CD4-positive, alpha-beta T cell treated with Interleukin-6 at 100 ng/mL for 8 hours (primary cell): ENCODE results near the gene CACNA1D.
"Not testable (repeated sequence)": the region's sequence is repeated elsewhere in the genome, so short reads cannot be mapped to it uniquely, and the experiment has no call there.

Experiments used
- DNase-seq: peaks from one replicate; pipeline ENCODE4 v3.0.0-alpha.2; 2020; ENCODE audit warnings: mixed read lengths, low spot score

The CACNA1D gene

DNA sequence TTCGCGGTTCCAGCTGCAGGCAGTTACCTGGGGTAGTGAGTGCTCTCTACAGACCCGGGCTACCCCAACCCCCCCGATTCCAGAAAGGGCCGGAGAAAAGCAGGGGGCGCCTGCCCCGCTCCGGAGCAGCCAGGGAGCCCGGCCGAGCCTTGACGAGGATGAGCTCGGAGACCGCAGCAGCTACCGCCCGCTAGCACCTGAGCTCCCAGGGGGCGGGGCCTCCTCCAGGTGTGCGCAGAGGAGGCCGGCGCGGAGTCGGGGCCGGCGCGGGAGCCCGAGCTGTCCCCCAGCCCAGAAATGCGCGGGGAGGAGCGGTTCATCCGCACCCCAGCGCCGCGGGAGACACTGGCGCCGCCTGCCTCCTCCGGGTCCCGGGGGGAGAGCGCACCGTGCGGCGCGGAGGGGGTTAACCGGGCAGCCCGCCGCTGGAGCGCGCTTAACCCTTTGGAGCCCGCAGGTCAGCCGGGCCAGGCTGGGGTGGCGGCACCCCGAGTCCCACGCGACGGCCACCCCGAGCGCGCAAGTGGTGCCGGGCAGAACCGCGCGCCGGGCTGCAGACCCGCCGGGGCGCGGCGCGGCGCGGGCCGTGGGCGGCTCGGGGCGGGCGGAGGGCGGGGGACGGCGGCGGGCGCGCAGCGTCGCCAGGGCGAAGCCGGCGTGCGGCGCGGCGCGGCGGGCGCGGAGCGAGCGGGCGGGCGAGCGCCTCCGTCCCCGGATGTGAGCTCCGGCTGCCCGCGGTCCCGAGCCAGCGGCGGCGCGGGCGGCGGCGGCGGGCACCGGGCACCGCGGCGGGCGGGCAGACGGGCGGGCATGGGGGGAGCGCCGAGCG is at the start of gene CACNA1D:
TSS of gene CACNA1D (plus strand) at position 649 of the 829 bp plus-strand sequence. CDS start 556 bp downstream, outside the sequence.
- no peak for DNase-seq

DNA sequence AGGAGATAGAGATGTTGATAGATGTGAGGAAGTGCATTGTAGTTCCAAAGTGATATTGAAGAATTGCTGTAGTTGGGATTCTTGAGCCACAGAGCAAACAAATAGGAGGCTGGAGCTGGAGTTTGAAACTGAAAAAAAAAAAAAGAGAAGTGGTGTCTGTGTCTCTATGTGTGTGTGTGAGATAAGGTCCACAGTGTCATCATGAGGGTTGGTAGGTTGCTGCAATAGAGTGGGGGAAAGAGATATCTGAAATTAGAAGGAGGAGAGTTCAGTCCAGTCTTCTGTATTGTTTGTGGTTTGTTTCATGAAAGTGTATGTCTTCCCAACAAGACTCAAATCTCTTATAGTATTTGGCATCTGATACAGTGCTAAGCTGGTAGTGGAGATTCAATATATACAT is 37.3 kb upstream of the CACNA1D start:
- DNase-seq = no peak

- no peak for DNase-seq
Observed at GRCh38 chr3:53460326-53460725, 34.1 kb upstream of the CACNA1D start.

- DNase-seq = no peak
Observed at GRCh38 chr3:53464424-53464823, 30.0 kb upstream of the CACNA1D start.

GRCh38 chr3:53469758-53470157 is 24.7 kb upstream of the CACNA1D start:
- not testable (repeated sequence) for DNase-seq

- DNase-seq = no peak
Observed at GRCh38 chr3:53473422-53473821, 21.0 kb upstream of the CACNA1D start.

- DNase-seq = not testable (repeated sequence)
Observed at GRCh38 chr3:53476372-53476771, 18.0 kb upstream of the CACNA1D start.

DNA sequence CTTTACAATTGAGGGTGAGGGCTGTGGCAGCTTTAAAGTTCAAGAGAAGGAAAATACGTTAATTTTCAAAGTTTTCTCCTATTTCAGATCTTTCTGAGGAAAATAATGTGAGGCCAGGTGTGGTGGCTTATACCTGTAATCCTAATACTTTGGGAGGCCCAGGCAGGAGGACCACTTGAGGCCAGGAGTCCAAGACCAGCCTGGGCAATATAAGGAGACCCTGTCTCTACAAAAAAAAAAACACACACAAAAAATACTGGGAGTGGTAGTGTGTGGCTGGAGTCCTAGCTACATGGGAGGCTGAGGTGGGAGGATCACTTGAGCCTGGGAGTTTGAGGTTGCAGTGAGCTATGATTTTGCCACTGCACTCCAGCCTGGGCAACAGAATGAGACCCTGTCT is 16.7 kb upstream of the CACNA1D start:
- DNase-seq = not testable (repeated sequence)

DNA sequence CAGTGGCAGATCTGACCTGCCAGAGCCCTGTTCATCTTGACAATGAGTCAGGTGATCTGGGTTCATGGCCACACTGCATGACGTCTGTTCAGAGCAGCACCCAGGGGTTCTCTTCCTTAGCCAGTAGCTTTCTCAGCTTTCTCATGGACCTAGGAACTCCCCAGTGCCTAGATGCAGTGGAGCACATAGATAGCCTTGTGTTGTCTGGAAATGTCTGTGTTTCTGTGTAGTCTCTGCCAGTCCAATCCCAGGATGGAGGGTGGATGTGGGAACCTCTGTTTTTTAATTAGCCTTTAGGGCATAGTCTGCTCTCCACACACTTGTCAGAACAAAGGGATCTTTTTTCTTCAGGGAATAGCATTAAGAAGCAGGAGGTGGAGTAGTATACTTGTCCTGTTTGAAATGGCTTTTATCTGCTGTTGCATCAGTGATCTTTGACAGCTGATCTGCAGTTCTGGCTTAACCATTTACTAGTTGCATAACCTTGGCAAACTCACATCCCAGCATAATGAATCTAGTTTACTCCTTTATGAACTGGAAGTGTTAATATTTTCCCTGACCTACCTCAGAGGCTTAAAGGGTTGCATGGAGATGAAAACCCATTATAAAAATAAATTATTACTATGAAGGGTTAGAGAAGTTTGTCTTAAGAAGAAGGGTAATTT is 16.1 kb upstream of the CACNA1D start:
- DNase-seq = no peak

GRCh38 chr3:53478921-53479664 is 15.3 kb upstream of the CACNA1D start:
- DNase-seq = no peak

DNA sequence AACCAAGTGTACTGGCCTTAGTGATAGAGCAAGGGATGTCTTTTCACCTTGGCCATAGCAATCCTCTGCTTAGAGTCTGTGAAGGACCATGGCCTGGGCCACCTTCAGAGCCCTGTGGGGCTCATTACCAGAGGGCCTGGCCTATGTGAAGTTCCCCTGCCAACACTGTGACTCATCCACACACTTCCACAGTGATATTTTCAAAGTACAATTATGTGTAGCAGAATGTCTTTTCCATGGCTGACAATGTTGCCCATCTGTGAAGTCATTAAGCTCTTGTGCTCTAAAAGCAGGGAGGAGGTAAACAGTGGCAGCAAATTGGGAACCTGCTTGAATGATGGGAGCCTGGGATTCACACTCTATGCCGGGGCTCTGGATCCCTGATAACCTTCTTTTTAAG is 12.2 kb upstream of the CACNA1D start:
- DNase-seq = no peak

DNA sequence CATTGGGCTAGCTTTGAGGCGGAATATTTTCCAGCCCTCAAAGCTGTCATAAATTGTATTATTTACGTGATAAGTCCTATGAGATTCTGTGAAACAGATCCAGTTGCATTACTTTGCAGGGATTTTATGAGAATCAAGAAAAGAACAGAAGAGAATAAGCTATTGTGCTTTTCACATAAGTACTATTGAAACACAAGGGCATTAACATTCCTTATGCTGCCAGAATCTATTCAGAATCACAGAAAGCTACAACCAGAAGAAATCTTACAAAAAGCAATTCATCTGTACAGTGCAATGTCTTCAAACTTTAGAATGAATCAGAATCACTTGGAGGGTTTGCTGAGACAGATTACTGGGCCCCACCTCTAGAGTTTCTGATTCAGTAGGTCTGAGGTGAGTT is 10.6 kb upstream of the CACNA1D start:
- DNase-seq = no peak

DNA sequence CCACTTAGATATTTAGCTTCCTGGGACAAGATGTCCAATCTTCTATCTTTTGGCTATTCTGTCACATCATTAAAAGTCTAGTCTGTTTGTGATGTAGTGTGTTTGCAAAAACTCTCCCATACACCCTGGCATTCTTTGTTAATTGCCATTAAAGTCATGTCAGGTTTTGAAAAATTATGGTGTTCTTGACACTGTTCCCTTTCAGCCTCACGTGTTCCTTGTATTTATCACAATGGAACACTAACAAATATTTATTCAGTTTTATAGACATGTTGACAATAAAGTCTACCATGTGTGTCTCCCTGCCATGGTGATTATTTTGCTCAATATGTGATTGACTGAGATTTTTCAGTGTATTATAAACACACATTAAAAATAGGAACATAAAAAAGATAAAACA is 9.4 kb upstream of the CACNA1D start:
- DNase-seq = no peak

DNA sequence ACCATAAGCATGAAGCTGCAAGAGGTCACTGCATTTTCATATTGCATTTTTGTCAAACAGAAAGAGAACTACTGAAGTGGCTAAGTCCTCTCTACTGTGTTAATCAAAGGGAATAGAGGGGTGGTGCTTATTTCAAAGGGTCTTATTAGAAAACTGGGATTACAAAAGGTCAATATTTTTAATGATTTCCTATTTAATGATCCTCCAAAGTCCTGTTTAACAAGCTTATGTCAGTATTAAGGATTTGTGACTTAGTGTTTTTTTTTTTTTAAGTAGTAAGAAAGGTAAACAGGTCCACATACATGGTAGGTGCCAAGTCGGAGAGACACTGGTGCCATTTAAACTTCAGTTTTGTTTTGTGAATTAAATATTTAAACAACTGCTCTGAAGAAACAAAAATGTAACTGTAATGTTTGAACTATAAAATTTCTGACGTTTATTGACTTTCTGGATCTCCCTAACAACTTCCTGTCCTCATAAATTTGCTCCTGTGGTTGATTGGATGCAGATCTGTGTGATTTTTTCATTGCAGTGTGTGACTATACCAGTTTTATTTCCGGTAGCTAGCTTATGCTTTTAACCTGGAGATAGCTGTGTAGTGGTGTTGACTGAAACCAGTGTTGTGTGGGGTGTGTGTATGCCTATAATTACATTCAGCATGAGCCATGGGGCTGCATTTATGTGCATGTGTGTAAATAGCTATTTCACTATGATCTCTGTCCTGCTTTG is 8.6 kb upstream of the CACNA1D start:
- DNase-seq = no peak

DNA sequence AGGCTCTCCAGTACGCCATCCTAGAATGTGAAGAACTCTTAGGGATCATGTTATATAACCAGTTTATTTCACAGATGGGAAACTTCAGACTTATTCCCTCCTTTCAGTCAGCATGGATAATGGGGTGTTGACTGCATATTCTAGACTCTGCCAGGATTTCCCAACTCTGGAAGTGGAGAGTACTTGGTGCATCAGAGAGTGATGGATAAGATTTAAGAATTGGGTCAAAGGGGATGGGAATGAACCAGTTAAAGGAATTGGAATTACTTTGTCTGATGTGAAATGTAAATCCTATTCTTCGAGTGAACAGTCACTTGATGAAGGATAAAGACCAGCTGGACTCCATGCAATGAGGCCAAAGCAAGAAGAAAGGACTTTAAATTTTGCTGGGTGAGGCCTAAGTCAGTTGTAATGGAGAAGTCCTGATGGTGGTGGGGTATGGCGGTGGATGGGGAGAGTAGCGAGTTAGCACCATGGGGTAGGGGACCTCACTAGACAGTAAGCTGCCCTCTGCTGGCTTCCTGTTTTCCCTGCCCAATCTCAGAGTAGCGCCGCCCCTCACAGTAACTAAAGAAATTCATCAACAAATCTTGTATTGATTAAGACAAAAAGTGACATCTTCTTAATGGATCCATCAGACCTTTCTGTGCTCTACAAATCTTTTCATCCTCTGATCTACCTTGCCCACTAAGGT is 7.3 kb upstream of the CACNA1D start:
- no peak for DNase-seq

- no peak for DNase-seq
Observed at GRCh38 chr3:53489386-53489785, 5.0 kb upstream of the CACNA1D start.

- no peak for DNase-seq
Observed at GRCh38 chr3:53489787-53490458, 4.5 kb upstream of the CACNA1D start.

GRCh38 chr3:53490459-53490968 is 3.9 kb upstream of the CACNA1D start:
- no peak for DNase-seq

GRCh38 chr3:53491276-53491675 is 3.1 kb upstream of the CACNA1D start:
- no peak for DNase-seq

- DNase-seq = no peak
Observed at GRCh38 chr3:53493595-53493962, 832 bp upstream of the CACNA1D start.

DNA sequence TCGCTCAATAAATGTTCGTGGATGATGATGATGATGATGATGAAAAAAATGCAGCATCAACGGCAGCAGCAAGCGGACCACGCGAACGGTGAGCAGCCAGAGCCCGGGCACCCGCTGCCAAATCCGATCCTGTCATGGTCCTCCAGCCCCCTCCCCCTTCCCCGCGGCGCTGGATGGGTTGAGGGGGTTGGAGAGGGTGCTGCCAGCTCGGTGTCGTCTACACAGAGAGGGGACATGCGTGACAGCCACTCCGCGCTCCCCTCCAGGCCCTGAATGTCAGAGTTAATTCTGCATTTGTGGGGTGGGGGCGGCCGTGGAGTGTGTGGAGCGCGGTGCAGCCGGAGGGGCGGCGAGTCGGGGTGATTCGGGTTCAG is 722 bp downstream of the CACNA1D start:
- no peak for DNase-seq
